Stomach (tissue), 9 donors: ENCODE results near the gene DGLUCY. TPM values are rescaled to one million over a fixed set of nuclear protein-coding genes. Genes with fewer than 3 reads are reported as not detected.

Experiments
- DNase-seq, 2 donors: peaks; one replicate each; pipeline versions ENCODE4 v3.0.0 to v3.0.0-alpha.2; 2013 to 2019
- H3K27ac ChIP-seq, 5 donors: fragments of 200-600 bp in 4 of 5; sonication (generic) in 4 of 5; one replicate each; pipeline ENCODE4 v1.5.1; 2013 to 2019; ENCODE audit warnings: mild to moderate bottlenecking in 1 of 5, moderate library complexity in 1 of 5
- H3K27me3 ChIP-seq, 3 donors: fragments of 200-600 bp; sonication (generic); one replicate each; pipeline ENCODE4 v1.5.1; 2017 to 2019; ENCODE audit warnings: mixed run types in 1 of 3
- H3K36me3 ChIP-seq, 4 donors: fragments of 200-600 bp; sonication (generic); 1 replicate in 3 of 4; 2 replicates in 1 of 4; pipeline ENCODE4 v1.5.1; 2016 to 2019
- H3K4me1 ChIP-seq, 4 donors: fragments of 200-600 bp; sonication (generic); one replicate each; pipeline ENCODE4 v1.5.1; 2016 to 2019
- H3K4me3 ChIP-seq, 4 donors: fragments of 200-600 bp; sonication (generic) in 3 of 4; one replicate each; pipeline ENCODE4 v1.5.1; 2016 to 2019; ENCODE audit warnings: mild to moderate bottlenecking in 1 of 4
- H3K9me3 ChIP-seq, 4 donors: fragments of 200-600 bp; sonication (generic); one replicate each; pipeline ENCODE4 v1.5.1; 2016 to 2019
- EP300 ChIP-seq: sonication (generic); formaldehyde crosslinking; IDR thresholded peaks from one replicate; pipeline ENCODE4 v1.6.1; 2017; ENCODE audit warnings: antibody characterized with exemption
- POLR2A ChIP-seq, 4 donors: fragments of 450-650 bp; IDR thresholded peaks; one replicate each; pipeline ENCODE4 v1.6.1; 2016; ENCODE audit warnings: antibody characterized with exemption in 4 of 4, control low read depth in 2 of 4, mild to moderate bottlenecking in 1 of 4, moderate library complexity in 1 of 4
- POLR2AphosphoS5 ChIP-seq, 3 donors: sonication (generic); formaldehyde crosslinking; IDR thresholded peaks; one replicate each; pipeline ENCODE4 v1.6.1; 2016; ENCODE audit warnings: antibody characterized with exemption in 3 of 3
- WGBS, 5 donors: extraction: QIAGEN DNeasy Blood & Tissue Kit in 3 of 5; methylation state at CpG; one replicate each; pipeline versions ENCODE4 v1.1.5 to v1.1.7; 2013 to 2018; 5-methylcytosine and 5-hydroxymethylcytosine counted together
- intact Hi-C: fragments of 100-400 bp; cut with DNase I; formaldehyde crosslinking; loops from one replicate; pipeline ENCODE4 v1.15.1; 2023; ENCODE audit warnings: low total_unique reads
- polyA plus RNA-seq, 3 donors: library from polyadenylated mRNA; stranded (reverse); fragments of 200-250 nt; gene quantifications; one replicate each; pipeline ENCODE4 v1.2.3, GENCODE V29; 2013
- total RNA-seq, 5 donors: library from RNA; depleted of rRNA; stranded (reverse); fragments of >200 nt; gene quantifications; one replicate each; pipeline versions ENCODE4 v1.1.0 to v1.2.3, GENCODE V29; 2014 to 2016
- TF ChIP-seq, protein P1 (sequence below), 7 experiments: fragments of 450-650 bp in 4 of 7; fragments of 200-600 bp in 3 of 7; sonication (generic) in 3 of 7; IDR thresholded peaks; one replicate each; pipeline ENCODE4 v1.5.1; 2016 to 2019; ENCODE audit warnings: antibody characterized with exemption in 7 of 7, control low read depth in 2 of 7, mild to moderate bottlenecking in 1 of 7
- donor health status: healthy with polysubstance abuse.
- donor health status: Bipolar disorder and iron deficiency.
- donor health status: healthy.

The DGLUCY gene
- total and polyA plus RNA-seq, 8 donors = 24.1 to 122 (median 67.1) TPM

DNA sequence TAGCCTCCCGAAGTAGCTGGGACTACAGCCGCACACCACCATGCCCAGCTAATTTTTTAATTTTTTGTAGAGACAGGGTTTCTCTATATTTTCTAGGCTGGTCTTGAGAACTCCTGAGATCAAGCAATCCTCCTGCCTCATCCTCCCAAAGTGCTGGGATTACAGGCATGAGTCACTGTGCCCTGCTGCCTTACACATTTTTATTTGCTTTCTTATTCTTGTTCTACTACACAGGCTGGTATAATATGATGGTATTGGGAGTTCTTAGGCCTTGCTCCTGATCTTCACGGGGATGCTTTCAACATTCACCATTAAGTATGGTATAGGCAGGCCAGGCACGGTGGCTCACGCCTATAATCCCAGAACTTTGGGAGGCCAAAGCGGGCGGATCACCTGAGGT is 21.2 kb downstream of the DGLUCY start:
- intact Hi-C loops = no loop called here
- Histone ChIP-seq H3K4me3 (no peak overlapping the region), H3K27me3 (no peaks in the 10 kb centered on the region), H3K27ac (peak overlapping the region in 1 of 5 donors; percentile 23), H3K9me3 (no peaks in the 10 kb centered on the region), H3K4me1 (peaks cover 6 to 41% (median 27%) of the 10 kb centered on the region in 4 donors), H3K36me3 (peaks cover 8 to 49% (median 47%) of the 10 kb centered on the region in 4 donors)
- TF ChIP-seq EP300 (no peak), POLR2A (IDR thresholded peaks at IDR 0.05) (no peak), POLR2AphosphoS5 (IDR thresholded peaks at IDR 0.05) (no peak)
- TF ChIP-seq, protein P1, sequence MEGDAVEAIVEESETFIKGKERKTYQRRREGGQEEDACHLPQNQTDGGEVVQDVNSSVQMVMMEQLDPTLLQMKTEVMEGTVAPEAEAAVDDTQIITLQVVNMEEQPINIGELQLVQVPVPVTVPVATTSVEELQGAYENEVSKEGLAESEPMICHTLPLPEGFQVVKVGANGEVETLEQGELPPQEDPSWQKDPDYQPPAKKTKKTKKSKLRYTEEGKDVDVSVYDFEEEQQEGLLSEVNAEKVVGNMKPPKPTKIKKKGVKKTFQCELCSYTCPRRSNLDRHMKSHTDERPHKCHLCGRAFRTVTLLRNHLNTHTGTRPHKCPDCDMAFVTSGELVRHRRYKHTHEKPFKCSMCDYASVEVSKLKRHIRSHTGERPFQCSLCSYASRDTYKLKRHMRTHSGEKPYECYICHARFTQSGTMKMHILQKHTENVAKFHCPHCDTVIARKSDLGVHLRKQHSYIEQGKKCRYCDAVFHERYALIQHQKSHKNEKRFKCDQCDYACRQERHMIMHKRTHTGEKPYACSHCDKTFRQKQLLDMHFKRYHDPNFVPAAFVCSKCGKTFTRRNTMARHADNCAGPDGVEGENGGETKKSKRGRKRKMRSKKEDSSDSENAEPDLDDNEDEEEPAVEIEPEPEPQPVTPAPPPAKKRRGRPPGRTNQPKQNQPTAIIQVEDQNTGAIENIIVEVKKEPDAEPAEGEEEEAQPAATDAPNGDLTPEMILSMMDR (IDR thresholded peaks at IDR 0.05) = no peak
- WGBS, 5 donors = 95 to 98% (median 97%) methylated on average over 7 of the region's 7 CpGs
- no peak for DNase-seq

DNA sequence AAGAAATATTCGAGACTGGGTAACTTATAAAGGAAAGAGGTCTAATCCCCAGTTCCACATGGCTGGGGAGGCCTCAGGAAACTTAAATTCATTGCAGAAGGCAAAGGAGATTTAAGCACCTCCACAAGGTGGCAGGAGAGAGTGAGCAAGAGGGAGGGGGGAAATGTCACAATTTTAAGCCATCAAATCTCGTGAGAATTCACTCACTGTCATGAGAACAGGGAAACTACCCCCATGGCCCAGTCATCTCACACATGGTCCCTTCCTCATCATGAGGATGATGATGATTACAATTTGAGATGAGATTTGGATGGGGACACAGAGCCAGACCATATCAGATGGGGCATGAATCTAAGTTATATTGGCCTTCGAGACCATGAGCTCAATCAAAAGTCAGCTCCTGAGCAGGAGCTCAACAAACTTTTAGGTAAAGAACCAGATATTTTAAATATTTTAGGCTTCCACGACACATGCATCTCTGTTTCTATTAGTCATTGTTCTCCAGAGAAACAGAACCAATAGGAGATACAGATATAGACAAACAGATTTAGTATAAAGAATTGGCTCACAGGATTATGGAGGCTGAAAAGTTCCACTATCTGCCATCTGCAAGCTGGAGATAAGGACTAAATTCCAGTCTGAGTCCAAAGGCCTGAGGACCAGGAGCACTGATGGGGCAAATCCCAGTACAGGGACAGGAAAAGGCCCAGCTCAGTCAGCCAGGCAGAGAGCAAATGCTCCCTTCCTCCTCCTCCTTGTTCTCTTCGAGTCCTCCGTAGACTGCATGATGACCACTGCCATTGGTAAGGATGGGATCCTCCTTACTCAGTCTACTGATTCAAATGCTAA is 24.9 kb downstream of the DGLUCY start:
- peaks cover 11 to 76% (median 45%) of the 10 kb centered on the region in 4 donors for H3K4me1 ChIP-seq
- intact Hi-C loops = no loop called here
- no peak for DNase-seq
- no peaks in the 10 kb centered on the region for H3K9me3 ChIP-seq
- WGBS, 5 donors = 72 to 82% (median 75%) methylated on average over 6 of the region's 6 CpGs
- peaks cover 11 to 22% (median 18%) of the 10 kb centered on the region in 4 donors for H3K36me3 ChIP-seq
- TF ChIP-seq POLR2A (IDR thresholded peaks at IDR 0.05) = no peak
- TF ChIP-seq, protein P1 (IDR thresholded peaks at IDR 0.05) = peak in 5 of 7 experiments; percentile 8 to 44 (median 30)
- H3K4me3 ChIP-seq = no peak overlapping the region
- peak overlapping the region in 2 of 5 donors; percentile 2 to 20 for H3K27ac ChIP-seq
- H3K27me3 ChIP-seq = no peaks in the 10 kb centered on the region

GRCh38 chr14:91139776-91140175 is 25.9 kb downstream of the DGLUCY start:
- no peak for DNase-seq
- no peak for TF ChIP-seq POLR2A (IDR thresholded peaks at IDR 0.05)
- TF ChIP-seq, protein P1 (IDR thresholded peaks at IDR 0.05) = no peak
- no peak for TF ChIP-seq POLR2AphosphoS5 (IDR thresholded peaks at IDR 0.05)
- no peak for TF ChIP-seq EP300
- H3K9me3 ChIP-seq = no peaks in the 10 kb centered on the region
- H3K4me1 ChIP-seq = peaks cover 11 to 84% (median 51%) of the 10 kb centered on the region in 4 donors
- H3K27me3 ChIP-seq = no peaks in the 10 kb centered on the region
- intact Hi-C loops = no loop called here
- no peak overlapping the region for H3K4me3 ChIP-seq
- H3K27ac ChIP-seq = peak overlapping the region in 1 of 5 donors; percentile 20
- peaks cover 8 to 15% (median 11%) of the 10 kb centered on the region in 4 donors for H3K36me3 ChIP-seq

DNA sequence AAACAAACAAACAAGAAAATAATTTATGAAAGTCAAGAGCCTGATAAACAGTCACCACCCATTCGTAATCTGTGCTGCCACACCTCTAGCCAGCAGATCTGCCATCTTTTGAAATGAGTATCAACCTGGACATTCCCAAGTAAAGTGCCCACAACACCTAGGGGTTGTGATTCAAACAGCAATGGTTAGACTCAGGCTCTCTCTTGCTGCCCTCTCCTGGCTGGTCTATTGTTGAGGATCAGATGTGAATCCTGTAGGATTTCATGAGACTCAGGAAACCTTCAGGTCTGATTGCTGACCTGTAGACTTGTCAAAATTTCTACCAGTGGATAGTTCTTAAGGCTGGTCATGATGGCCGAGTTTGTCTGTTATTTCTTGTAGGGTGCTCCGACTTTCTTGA is 26.8 kb downstream of the DGLUCY start:
- Histone ChIP-seq H3K9me3 (no peaks in the 10 kb centered on the region), H3K36me3 (peaks cover 4 to 20% (median 15%) of the 10 kb centered on the region in 4 donors), H3K4me1 (peaks cover 11 to 82% (median 48%) of the 10 kb centered on the region in 4 donors), H3K4me3 (no peak overlapping the region), H3K27ac (no peak overlapping the region), H3K27me3 (no peaks in the 10 kb centered on the region)
- intact Hi-C loops = no loop called here
- peak; percentile 45 to 61 for DNase-seq
- WGBS, 5 donors = 81 to 94% (median 84%) methylated on average over 3 of the region's 3 CpGs
- TF ChIP-seq, protein P1 (IDR thresholded peaks at IDR 0.05) = peak in 4 of 7 experiments; percentile 17 to 40 (median 26)
- no peak for TF ChIP-seq EP300
